ENCODE results near the gene CAPZB. TPM values are rescaled to one million over a fixed set of nuclear protein-coding genes. Genes with fewer than 3 reads are reported as not detected.

CAPZB gene
- total and polyA plus RNA-seq, 2 donors (not counting 3 experiments of a cell fraction or from before 2014, with no cell fraction given), result 196 to 347 TPM

DNA sequence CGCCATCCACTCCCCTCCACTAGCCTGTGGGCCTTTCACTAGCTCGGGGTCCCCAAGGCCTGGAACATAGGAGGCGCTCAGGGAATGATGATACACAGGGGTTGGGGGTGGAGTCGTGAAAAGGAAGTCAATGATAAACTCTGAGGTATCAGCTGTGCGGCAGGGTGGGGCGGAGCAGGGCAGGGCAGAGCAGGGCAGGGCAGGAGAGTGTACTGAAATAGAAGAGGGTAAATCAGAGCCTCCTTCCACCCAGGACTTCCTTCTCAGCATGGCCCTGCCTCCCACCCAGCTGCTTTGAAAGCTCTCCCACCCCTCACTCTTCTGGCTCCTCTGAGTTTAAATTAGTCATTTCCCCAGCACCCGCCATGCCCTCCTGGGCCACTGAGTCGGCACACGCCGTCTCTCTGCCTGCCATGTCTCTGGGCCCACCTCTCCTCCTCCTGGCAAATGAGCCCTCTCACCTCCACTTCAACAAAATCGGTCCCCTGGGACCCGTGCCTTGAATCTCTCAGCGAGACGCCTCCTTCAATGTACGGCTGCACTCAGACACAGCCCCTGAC lies 16.9 kb downstream of the CAPZB start:
- peaks cover 84% of the 10 kb centered on the region for H3K79me2 ChIP-seq (ENCODE audit: control insufficient read depth, insufficient read depth, low read length)

More for the DNA sequence above, 16.9 kb downstream of the CAPZB start:
- Histone ChIP-seq H3K9ac (replicated peaks; ENCODE audit: extremely low read depth, insufficient read depth, low read length) (no peak overlapping the region), H3K4me2 (ENCODE audit: insufficient read depth, low read length) (peak overlapping the region; percentile 37), H3K27me3 (ENCODE audit: control insufficient read depth in 2 of 2, insufficient read depth in 2 of 2, low read length in 2 of 2) (no peaks in the 10 kb centered on the region), H3K4me1 (ENCODE audit: control insufficient read depth, extremely low read depth, insufficient read depth, low read length) (peaks cover 20% of the 10 kb centered on the region), H3K36me3 (ENCODE audit: control insufficient read depth in 2 of 2, extremely low read depth in 1 of 2, insufficient read depth in 2 of 2, low read length in 2 of 2) (peaks cover 3 to 4% of the 10 kb centered on the region in 2 experiments), H3K4me3 (replicated peaks in 1 of 3; ENCODE audit: insufficient read depth in 1 of 3, low read depth in 1 of 3, low read length in 3 of 3) (no peak overlapping the region), H3K27ac (ENCODE audit: insufficient read depth, low read depth, low read length) (peak overlapping the region; percentile 60), H4K20me1 (replicated peaks; ENCODE audit: control insufficient read depth, extremely low read depth, insufficient read depth, low read length) (peaks cover 7% of the 10 kb centered on the region), H3K9me3 (replicated peaks; ENCODE audit: control insufficient read depth, insufficient read depth, low read length) (no peaks in the 10 kb centered on the region), H3K9me1 (replicated peaks; ENCODE audit: control insufficient read depth, extremely low read depth, insufficient read depth, low read length) (no peaks in the 10 kb centered on the region), H2AFZ (ENCODE audit: low read depth, low read length) (no peak overlapping the region)
- FAIRE-seq (peak; percentile 59), DNase-seq (ENCODE audit: low read depth, low spot score) (no peak)
- dilution Hi-C loops (cut with MboI; ENCODE audit: extremely low pct_ligation_motif_present, low sequenced_read_pairs), result no loop called here
- ChIA-PET CTCF (interaction anchor here (1.1 to 2.3 kb wide), 3 partner anchors 9 to 182 kb away, joined by 4 to 13 read pairs (median 5); no protein-coding TSS in a partner anchor), POLR2A (no interaction called here)
- no TSS peak for BruUV-seq (replicated peaks)
- TF ChIP-seq, protein P1, sequence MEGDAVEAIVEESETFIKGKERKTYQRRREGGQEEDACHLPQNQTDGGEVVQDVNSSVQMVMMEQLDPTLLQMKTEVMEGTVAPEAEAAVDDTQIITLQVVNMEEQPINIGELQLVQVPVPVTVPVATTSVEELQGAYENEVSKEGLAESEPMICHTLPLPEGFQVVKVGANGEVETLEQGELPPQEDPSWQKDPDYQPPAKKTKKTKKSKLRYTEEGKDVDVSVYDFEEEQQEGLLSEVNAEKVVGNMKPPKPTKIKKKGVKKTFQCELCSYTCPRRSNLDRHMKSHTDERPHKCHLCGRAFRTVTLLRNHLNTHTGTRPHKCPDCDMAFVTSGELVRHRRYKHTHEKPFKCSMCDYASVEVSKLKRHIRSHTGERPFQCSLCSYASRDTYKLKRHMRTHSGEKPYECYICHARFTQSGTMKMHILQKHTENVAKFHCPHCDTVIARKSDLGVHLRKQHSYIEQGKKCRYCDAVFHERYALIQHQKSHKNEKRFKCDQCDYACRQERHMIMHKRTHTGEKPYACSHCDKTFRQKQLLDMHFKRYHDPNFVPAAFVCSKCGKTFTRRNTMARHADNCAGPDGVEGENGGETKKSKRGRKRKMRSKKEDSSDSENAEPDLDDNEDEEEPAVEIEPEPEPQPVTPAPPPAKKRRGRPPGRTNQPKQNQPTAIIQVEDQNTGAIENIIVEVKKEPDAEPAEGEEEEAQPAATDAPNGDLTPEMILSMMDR (IDR thresholded peaks at IDR 0.05; ENCODE audit: extremely low read depth in 1 of 2, insufficient read depth in 1 of 2, low read depth in 1 of 2, low read length in 2 of 2), result no peak
- TF ChIP-seq POLR2A (IDR thresholded peaks at IDR 0.05; ENCODE audit: low read depth, low read length) (no peak), MYC (IDR thresholded peaks at IDR 0.05; ENCODE audit: low read depth, low read length) (no peak), JUN (IDR thresholded peaks at IDR 0.05; ENCODE audit: borderline replicate concordance, insufficient read depth, insufficient read length, low read depth) (no peak), POLR2AphosphoS5 (IDR thresholded peaks at IDR 0.05; ENCODE audit: insufficient read depth, low read depth, low read length) (no peak), EZH2 (IDR thresholded peaks at IDR 0.05; ENCODE audit: borderline replicate concordance, low read depth, low read length, severe bottlenecking) (no peak), FOS (IDR thresholded peaks at IDR 0.05; ENCODE audit: borderline replicate concordance, insufficient read depth, low read length) (no peak), GATA2 (IDR thresholded peaks at IDR 0.05; ENCODE audit: insufficient read depth, insufficient read length, low read depth, low read length) (no peak)
- TF ChIP-seq, protein P2, sequence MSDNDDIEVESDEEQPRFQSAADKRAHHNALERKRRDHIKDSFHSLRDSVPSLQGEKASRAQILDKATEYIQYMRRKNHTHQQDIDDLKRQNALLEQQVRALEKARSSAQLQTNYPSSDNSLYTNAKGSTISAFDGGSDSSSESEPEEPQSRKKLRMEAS (IDR thresholded peaks at IDR 0.05; ENCODE audit: insufficient read depth, insufficient read length), result no peak
- intact Hi-C loops (cut with micrococcal nuclease), result loop anchor here (2.0 kb wide), 1 partner anchor 30 kb away; no protein-coding TSS in a partner anchor
